Head of caudate nucleus (tissue), 42 donors: Measurements from ENCODE around the gene RABAC1.

Experiments
- DNase-seq, 42 donors: peaks; one replicate each; pipeline versions ENCODE4 v3.0.0 to v3.0.0-alpha.2; 2020 to 2021; ENCODE audit warnings: mixed read lengths in 7 of 42
- intact Hi-C: fragments of 100-400 bp; cut with DNase I; formaldehyde crosslinking; loops from one replicate; pipeline ENCODE4 v1.15.0; 2022

RABAC1 gene

DNA sequence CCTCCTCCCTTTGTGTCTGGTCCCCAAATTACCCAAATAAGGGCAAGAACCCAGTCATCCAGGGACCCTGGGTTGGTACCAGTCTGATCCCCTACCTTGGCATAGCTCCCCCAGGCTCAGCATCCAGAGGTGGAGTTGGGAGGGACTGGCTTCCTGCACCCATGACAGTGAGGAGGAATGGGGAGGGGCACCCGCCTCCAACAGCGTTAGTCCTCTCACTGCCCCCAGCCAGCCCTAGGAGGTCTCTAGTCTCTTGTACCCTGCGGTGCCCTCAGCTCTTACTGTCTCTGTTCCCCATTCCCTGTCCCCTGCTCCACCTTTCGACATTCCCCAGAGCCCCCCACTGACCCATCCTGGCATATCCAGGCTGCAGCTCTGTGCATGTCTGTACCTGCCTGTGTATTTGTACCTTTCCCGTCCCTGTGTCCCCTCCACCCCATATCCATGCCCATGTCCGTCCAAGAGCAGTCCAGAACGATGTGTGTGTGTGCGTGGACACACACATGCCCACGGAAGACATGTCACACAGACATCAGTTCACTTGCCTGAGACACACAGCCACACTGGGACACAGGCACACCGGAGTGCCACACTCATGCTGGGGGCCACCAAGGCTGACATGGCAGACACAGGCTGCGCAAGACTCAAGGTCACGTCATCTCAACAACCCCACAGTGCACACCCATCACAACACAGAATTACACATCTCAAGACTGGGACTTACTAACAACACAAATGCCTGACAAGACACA, 48.7 kb downstream of the RABAC1 start:
- no peak for DNase-seq
- intact Hi-C loops: no loop called here

DNA sequence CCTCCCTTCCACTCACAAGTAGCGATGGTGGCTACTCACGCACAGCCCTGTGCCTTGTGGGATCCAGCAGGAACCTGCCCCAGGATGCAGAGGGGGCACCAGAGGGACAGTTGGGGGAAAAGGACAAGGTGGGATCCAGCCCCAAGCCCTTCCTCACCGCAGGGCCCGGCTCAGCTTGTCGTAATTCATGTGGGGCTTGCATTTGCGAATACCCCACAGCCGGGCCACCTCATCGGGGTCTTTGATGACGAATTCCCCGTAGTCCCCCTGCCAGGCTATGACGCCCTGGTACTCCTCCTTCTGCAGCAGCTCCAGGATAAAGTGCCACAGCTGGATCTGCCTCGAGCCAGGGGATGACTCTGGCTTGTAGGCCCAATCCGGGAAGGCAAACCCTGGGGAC, 49.4 kb downstream of the RABAC1 start:
- intact Hi-C loops: no loop called here
- DNase-seq: no peak

DNA sequence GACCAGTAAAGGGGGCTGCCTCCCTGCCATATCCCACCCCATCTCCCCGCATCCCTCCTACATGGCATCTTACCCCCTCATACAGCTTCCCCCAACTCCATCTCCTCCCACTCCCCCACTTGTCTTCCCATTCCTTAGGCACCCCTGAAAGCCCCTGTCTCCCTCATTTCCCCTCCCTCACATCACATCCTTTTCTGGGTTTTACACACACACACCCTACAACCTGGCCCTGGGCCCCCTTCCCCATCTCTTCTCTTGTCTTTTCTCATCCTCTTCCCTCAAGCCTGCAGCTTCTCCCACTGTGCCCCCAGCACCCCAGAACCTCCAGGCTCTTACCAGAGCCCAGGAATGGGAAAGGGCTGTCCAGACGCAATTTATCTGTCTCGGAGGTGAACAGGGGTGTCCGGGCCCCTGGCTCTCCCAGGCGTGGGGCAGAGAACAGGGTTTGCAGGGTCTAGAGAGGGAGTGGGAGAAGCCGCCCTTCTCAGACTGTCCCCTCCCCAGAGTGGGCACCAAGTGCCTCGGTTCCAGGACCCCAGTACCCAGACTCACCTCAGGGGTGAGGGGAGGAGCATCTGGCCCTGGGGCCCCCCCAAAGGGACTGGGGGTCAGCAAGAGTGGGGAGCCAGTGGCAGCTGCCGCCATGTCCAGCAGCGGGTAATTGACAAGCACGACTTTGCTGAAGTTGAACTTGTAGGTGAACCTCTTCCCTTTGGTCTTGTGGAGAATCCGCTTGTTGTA, 50.2 kb downstream of the RABAC1 start:
- DNase-seq: no peak
- intact Hi-C loops: no loop called here

DNA sequence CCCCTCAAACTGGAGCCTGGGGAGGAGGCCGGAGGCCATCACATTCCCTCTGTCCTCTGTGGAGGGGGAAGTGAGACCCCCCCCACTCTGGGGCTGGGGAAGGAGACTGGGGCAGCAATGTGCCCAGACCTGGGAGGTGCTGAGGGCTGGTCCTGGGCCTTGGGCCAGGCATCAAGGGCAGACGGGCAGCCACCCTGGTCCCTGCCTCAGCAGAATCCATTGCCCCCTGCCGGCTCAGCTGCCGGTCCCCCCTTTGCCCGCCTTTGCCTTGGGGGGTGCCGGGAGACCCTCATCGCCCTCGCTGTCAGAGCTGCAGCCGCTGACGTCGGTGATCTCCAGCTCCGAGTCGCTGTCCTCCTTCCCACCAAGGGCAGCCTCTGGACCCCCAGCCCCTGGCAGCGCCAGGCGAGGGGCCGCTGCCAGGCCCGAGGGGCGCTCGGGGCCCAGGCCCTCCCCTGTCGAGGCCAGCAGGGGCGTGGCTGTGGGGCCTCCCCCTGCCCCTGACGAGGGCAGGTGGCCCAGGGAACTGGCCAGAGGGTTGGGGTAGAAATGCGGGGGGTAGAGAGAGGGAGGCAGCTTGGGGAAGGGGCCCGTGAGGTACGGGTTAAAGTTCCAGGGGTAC, 51.0 kb downstream of the RABAC1 start:
- intact Hi-C loops: no loop called here
- no peak for DNase-seq

DNA sequence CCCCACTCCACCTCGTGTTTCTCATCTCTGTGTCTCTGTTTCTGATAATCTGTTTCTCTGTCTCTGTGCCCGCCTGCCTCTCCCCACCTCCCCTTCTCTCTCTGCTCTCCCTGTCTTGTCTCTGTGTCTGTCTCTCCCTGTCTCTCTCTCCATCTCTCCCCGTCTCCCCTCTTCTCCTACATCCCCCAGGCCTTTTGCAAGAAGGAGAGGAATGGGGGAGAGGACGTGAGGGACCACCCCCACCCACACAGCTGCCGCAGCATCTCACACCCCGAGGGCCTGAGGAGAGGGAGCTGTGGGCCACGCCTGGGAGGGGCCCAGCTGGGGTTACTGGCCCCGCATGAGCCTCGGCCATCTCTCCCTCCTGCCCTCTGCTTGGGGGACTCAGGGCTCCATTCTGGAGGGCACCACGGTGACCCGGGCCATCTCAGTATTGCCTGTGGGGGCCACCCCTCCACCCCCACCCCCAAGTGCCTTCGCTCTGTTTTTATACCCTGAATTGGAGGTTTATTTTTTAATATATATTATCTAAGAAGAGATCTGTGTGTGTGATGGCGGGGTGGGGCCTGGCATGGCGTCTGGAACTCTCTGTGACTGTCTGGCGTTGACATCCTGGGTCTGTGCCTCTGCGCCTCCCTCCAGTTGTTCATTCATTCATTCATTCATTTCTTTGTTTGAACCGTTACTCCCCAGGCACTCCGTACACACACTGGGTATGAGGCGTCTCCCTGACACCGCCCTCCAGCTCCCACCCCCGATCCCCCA, 52.0 kb downstream of the RABAC1 start:
- intact Hi-C loops: no loop called here
- no peak for DNase-seq
